GM23338 (cell line): ENCODE results near the gene CBFA2T3. TPM values are rescaled to one million over a fixed set of nuclear protein-coding genes. Genes with fewer than 3 reads are reported as not detected.
"Not testable (repeated sequence)": the region's sequence is repeated elsewhere in the genome, so short reads cannot be mapped to it uniquely, and the experiment has no call there.

Experiments used
- ATAC-seq: fragments of 200-7000 bp; cut with Tn5 transposase; 3 replicates; pipeline ENCODE4 v1.9.1; 2020
- DNase-seq: peaks from one replicate; pipeline ENCODE4 v3.0.0-alpha.2; 2015; ENCODE audit warnings: low spot score
- H2AFZ ChIP-seq: fragments of 200-600 bp; sonication (generic); 2 replicates; pipeline ENCODE4 v1.8.0; 2016; ENCODE audit warnings: antibody characterized with exemption, mild to moderate bottlenecking, moderate library complexity
- H3F3A ChIP-seq: fragments of 200-600 bp; sonication (generic); replicated peaks from 2 replicates; pipeline ENCODE4 v1.8.0; 2017; ENCODE audit warnings: antibody characterized with exemption, mixed run types, low read depth
- H3K27ac ChIP-seq: fragments of 200-600 bp; sonication (generic); 2 replicates; pipeline ENCODE4 v1.6.1; 2016; ENCODE audit warnings: low read depth
- H3K27me3 ChIP-seq: fragments of 200-600 bp; sonication (generic); 2 replicates; pipeline ENCODE4 v1.8.0; 2016; ENCODE audit warnings: mild to moderate bottlenecking, mixed run types, moderate library complexity; ENCODE audit not compliant: insufficient read depth
- H3K36me3 ChIP-seq: fragments of 200-600 bp; sonication (generic); 2 replicates; pipeline ENCODE4 v1.8.0; 2016; ENCODE audit warnings: mild to moderate bottlenecking; ENCODE audit not compliant: insufficient read depth
- H3K4me1 ChIP-seq: fragments of 200-600 bp; sonication (generic); 2 replicates; pipeline ENCODE4 v1.8.0; 2016; ENCODE audit warnings: mild to moderate bottlenecking, moderate library complexity; ENCODE audit not compliant: insufficient read depth
- H3K4me2 ChIP-seq: fragments of 200-600 bp; sonication (generic); 2 replicates; pipeline ENCODE4 v1.7.1; 2017; ENCODE audit warnings: mixed run types
- H3K4me3 ChIP-seq: fragments of 200-600 bp; sonication (generic); 2 replicates; pipeline ENCODE4 v1.6.1; 2016; ENCODE audit warnings: mixed run types
- H3K79me2 ChIP-seq: fragments of 200-600 bp; sonication (generic); replicated peaks from 2 replicates; pipeline ENCODE4 v1.8.0; 2017; ENCODE audit warnings: mild to moderate bottlenecking; ENCODE audit not compliant: insufficient read depth
- H3K9me2 ChIP-seq: fragments of 200-600 bp; sonication (generic); 2 replicates; pipeline ENCODE4 v1.8.0; 2017; ENCODE audit not compliant: insufficient read depth
- H4K20me1 ChIP-seq: fragments of 200-600 bp; sonication (generic); replicated peaks from 2 replicates; pipeline ENCODE4 v1.8.0; 2017; ENCODE audit warnings: mild to moderate bottlenecking; ENCODE audit not compliant: insufficient read depth
- H3K27ac Mint-ChIP-seq: 2 replicates; pipeline ENCODE4 v1.8.0; 2020; ENCODE audit warnings: inconsistent platforms, mild to moderate bottlenecking, moderate library complexity, mixed read lengths
- H3K27me3 Mint-ChIP-seq: 3 replicates; pipeline ENCODE4 v1.8.0; 2022; ENCODE audit warnings: low read depth, mild to moderate bottlenecking, moderate library complexity, mixed read lengths, inconsistent platforms; ENCODE audit not compliant: insufficient read depth, poor library complexity
- H3K36me3 Mint-ChIP-seq: 3 replicates; pipeline ENCODE4 v1.8.0; 2021; ENCODE audit warnings: low read depth, mild to moderate bottlenecking, inconsistent platforms, moderate library complexity, mixed read lengths
- H3K4me1 Mint-ChIP-seq: 3 replicates; pipeline ENCODE4 v1.8.0; 2020; ENCODE audit warnings: mild to moderate bottlenecking, inconsistent platforms, mixed read lengths
- H3K4me3 Mint-ChIP-seq: 3 replicates; pipeline ENCODE4 v1.8.0; 2021; ENCODE audit warnings: moderate library complexity, mild to moderate bottlenecking, inconsistent platforms, mixed read lengths
- H3K9me3 Mint-ChIP-seq: 3 replicates; pipeline ENCODE4 v1.8.0; 2020; ENCODE audit warnings: moderate library complexity, mild to moderate bottlenecking, inconsistent platforms, mixed read lengths
- EZH2phosphoT487 ChIP-seq: fragments of 200-600 bp; sonication (generic); IDR thresholded peaks from one replicate; pipeline ENCODE4 v1.8.1; 2018; ENCODE audit warnings: antibody characterized with exemption; ENCODE audit not compliant: unreplicated experiment
- POLR2AphosphoS5 ChIP-seq: IDR thresholded peaks from 2 replicates; pipeline ENCODE4 v1.6.1; 2016; ENCODE audit warnings: antibody characterized with exemption, low read depth
- REST ChIP-seq: IDR thresholded peaks from one replicate; pipeline ENCODE4 v1.6.1; 2018; ENCODE audit warnings: antibody characterized with exemption; ENCODE audit not compliant: unreplicated experiment
- STAT1 ChIP-seq: IDR thresholded peaks from one replicate; pipeline ENCODE4 v1.6.1; 2016; ENCODE audit warnings: antibody characterized with exemption; ENCODE audit not compliant: unreplicated experiment
- ZNF462 ChIP-seq: fragments of 250-450 bp; sonication (Bioruptor Pico); IDR thresholded peaks from 2 replicates; pipeline ENCODE4 v1.5.0; 2020; ENCODE audit warnings: mild to moderate bottlenecking, moderate library complexity
- polyA plus RNA-seq: library from polyadenylated mRNA; unstranded; fragments of >200 nt; fragmentation: Nextera tagmentation; extraction: Ambion mirVana; gene quantifications from 2 replicates; pipeline ENCODE4 v1.2.1, GENCODE V29; 2016
- total RNA-seq: library from RNA; depleted of rRNA; stranded (reverse); fragments of >200 nt; shearing (Covaris generic); gene quantifications from 2 replicates; pipeline ENCODE4 v1.2.3, GENCODE V29; 2014

The CBFA2T3 gene
- total and polyA plus RNA-seq, 2 experiments from 2014 or later: 0.87 to 1.5 TPM

- no peaks in the 10 kb centered on the region for H3K27me3 ChIP-seq
These were observed 40.7 kb upstream of the CBFA2T3 start for GRCh38 chr16:89017543-89018281.

GRCh38 chr16:89016561-89016960 lies 39.6 kb upstream of the CBFA2T3 start:
- H3K79me2 ChIP-seq, H2AFZ ChIP-seq, H3K27me3 ChIP-seq, ATAC-seq, H3K9me2 ChIP-seq, H3K27ac ChIP-seq, H3K4me2 ChIP-seq, H3K27ac Mint-ChIP-seq, H3K4me3 ChIP-seq, H4K20me1 ChIP-seq, DNase-seq, H3K4me1 ChIP-seq, H3K36me3 ChIP-seq, H3K4me3 Mint-ChIP-seq, H3F3A ChIP-seq, H3K36me3 Mint-ChIP-seq, H3K27me3 Mint-ChIP-seq: not testable (repeated sequence)
- peaks cover 10% of the 10 kb centered on the region for H3K9me3 Mint-ChIP-seq
- peaks cover 10% of the 10 kb centered on the region for H3K4me1 Mint-ChIP-seq

More at GRCh38 chr16:89017543-89018281, 40.7 kb upstream of the CBFA2T3 start:
- no peaks in the 10 kb centered on the region for H3K9me2 ChIP-seq
- H3K27me3 Mint-ChIP-seq: peaks cover 6% of the 10 kb centered on the region
- H3K27ac ChIP-seq: no peak overlapping the region
- ATAC-seq (no peak), DNase-seq (no peak)
- H4K20me1 ChIP-seq: no peaks in the 10 kb centered on the region
- H3K36me3 Mint-ChIP-seq: no peaks in the 10 kb centered on the region; the same call in 2 of the 3 replicates
- H3K4me1 Mint-ChIP-seq: peaks cover 10% of the 10 kb centered on the region
- H3K4me1 ChIP-seq: no peaks in the 10 kb centered on the region
- no peak overlapping the region for H3K27ac Mint-ChIP-seq
- no peak for TF ChIP-seq POLR2AphosphoS5
- H3F3A ChIP-seq: no peaks in the 10 kb centered on the region
- H3K9me3 Mint-ChIP-seq: peaks cover 10% of the 10 kb centered on the region
- no peaks in the 10 kb centered on the region for H3K36me3 ChIP-seq
- no peak overlapping the region for H3K4me3 Mint-ChIP-seq
- no peak overlapping the region for H3K4me2 ChIP-seq
- peak overlapping the region; percentile 32; the same call in 1 of the 2 replicates for H2AFZ ChIP-seq
- no peaks in the 10 kb centered on the region for H3K79me2 ChIP-seq
- H3K4me3 ChIP-seq: no peak overlapping the region

- no peaks in the 10 kb centered on the region for H3K4me1 ChIP-seq
- no peak overlapping the region for H3K27ac Mint-ChIP-seq
- no peaks in the 10 kb centered on the region for H3K36me3 ChIP-seq
- H3K79me2 ChIP-seq: no peaks in the 10 kb centered on the region
- no peak overlapping the region for H3K27ac ChIP-seq
- no peak overlapping the region for H2AFZ ChIP-seq
- peaks cover 10% of the 10 kb centered on the region for H3K4me1 Mint-ChIP-seq
- no peak for ATAC-seq
- no peaks in the 10 kb centered on the region for H4K20me1 ChIP-seq
- H3K9me3 Mint-ChIP-seq: peaks cover 10% of the 10 kb centered on the region
- H3K27me3 Mint-ChIP-seq: peaks cover 6% of the 10 kb centered on the region
- no peak overlapping the region for H3K4me3 ChIP-seq
- no peak overlapping the region for H3K4me2 ChIP-seq
- no peaks in the 10 kb centered on the region; the same call in 2 of the 3 replicates for H3K36me3 Mint-ChIP-seq
- H3F3A ChIP-seq: no peaks in the 10 kb centered on the region
- DNase-seq: no peak
- H3K27me3 ChIP-seq: no peaks in the 10 kb centered on the region
- H3K4me3 Mint-ChIP-seq: no peak overlapping the region
- H3K9me2 ChIP-seq: no peaks in the 10 kb centered on the region
- TF ChIP-seq STAT1 (no peak), REST (no peak), ZNF462 (CRISPR knock-in tag) (no peak), EZH2phosphoT487 (no peak)
These were observed 38.4 kb upstream of the CBFA2T3 start for GRCh38 chr16:89015271-89015859.
